Measurements from ENCODE around the gene MSI2.

Gene MSI2

DNA sequence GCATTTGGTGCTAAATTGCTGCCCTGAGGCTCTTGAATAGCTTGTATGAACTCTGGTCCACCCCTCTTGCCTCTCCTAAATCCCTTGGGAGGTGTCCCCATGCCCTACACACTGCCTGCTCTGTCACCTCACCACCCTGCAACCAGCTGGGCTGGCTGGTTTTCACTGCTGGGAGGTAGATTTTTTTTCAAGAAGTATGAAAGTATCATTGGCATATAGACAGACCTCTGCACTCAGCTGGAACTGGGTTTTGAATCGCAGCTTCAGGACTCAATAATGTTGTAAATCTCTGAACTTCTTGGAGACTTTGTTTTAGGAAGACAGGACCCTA is 184.9 kb downstream of the MSI2 start:
- Histone ChIP-seq H4K5ac (ENCODE audit: low read length) (no peak overlapping the region), H2BK5ac (ENCODE audit: low read length) (no peak overlapping the region), H3K56ac (ENCODE audit: low read length) (peak overlapping the region; percentile 27), H3K4ac (ENCODE audit: low read depth, low read length) (no peak overlapping the region), H3K4me1 (ENCODE audit: control insufficient read depth, low read depth, low read length) (peaks cover 14% of the 10 kb centered on the region), H3K23ac (ENCODE audit: low read length) (no peak overlapping the region), H3K79me1 (ENCODE audit: low read length) (peaks cover 3% of the 10 kb centered on the region), H3K9ac (ENCODE audit: low read length) (no peak overlapping the region), H3K27ac (ENCODE audit: low read depth, low read length) (peak overlapping the region; percentile 20), H3K4me2 (ENCODE audit: low read length) (no peak overlapping the region), H3K18ac (ENCODE audit: low read length) (no peak overlapping the region), H4K8ac (ENCODE audit: low read depth, low read length) (no peak overlapping the region), H2AK5ac (ENCODE audit: low read length) (no peak overlapping the region), H3K79me2 (ENCODE audit: control insufficient read depth, insufficient read depth, low read length) (no peaks in the 10 kb centered on the region), H2BK120ac (ENCODE audit: low read depth, low read length) (no peak overlapping the region), H3K4me3 (ENCODE audit: low read length) (no peak overlapping the region), H3K27me3 (ENCODE audit: insufficient read depth, low read length, poor library complexity) (no peaks in the 10 kb centered on the region), H3K36me3 (ENCODE audit: control insufficient read depth, insufficient read depth, low read length) (no peaks in the 10 kb centered on the region), H2BK15ac (replicated peaks; ENCODE audit: low read depth) (no peak overlapping the region)
- WGBS (ENCODE audit: extremely low coverage, insufficient coverage, low lambda C conversion rate) = no CpG with 5 or more reads among the region's 1 CpG
- DNase-seq = no peak

GRCh38 chr17:57442401-57442823 is 186.1 kb downstream of the MSI2 start:
- Histone ChIP-seq H3K18ac (ENCODE audit: low read length) (peak overlapping the region; percentile 10), H3K56ac (ENCODE audit: low read length) (no peak overlapping the region), H4K5ac (ENCODE audit: low read length) (no peak overlapping the region), H3K27ac (ENCODE audit: low read depth, low read length) (no peak overlapping the region), H3K79me2 (ENCODE audit: control insufficient read depth, insufficient read depth, low read length) (no peaks in the 10 kb centered on the region), H3K4me2 (ENCODE audit: low read length) (no peak overlapping the region), H2AK5ac (ENCODE audit: low read length) (no peak overlapping the region), H3K27me3 (ENCODE audit: insufficient read depth, low read length, poor library complexity) (no peaks in the 10 kb centered on the region), H2BK15ac (replicated peaks; ENCODE audit: low read depth) (no peak overlapping the region), H3K4me1 (ENCODE audit: control insufficient read depth, low read depth, low read length) (peaks cover 14% of the 10 kb centered on the region), H3K36me3 (ENCODE audit: control insufficient read depth, insufficient read depth, low read length) (no peaks in the 10 kb centered on the region), H2BK5ac (ENCODE audit: low read length) (no peak overlapping the region), H3K4ac (ENCODE audit: low read depth, low read length) (no peak overlapping the region), H3K9ac (ENCODE audit: low read length) (no peak overlapping the region), H3K4me3 (ENCODE audit: low read length) (no peak overlapping the region), H4K8ac (ENCODE audit: low read depth, low read length) (no peak overlapping the region), H3K79me1 (ENCODE audit: low read length) (peaks cover 3% of the 10 kb centered on the region), H3K23ac (ENCODE audit: low read length) (no peak overlapping the region), H2BK120ac (ENCODE audit: low read depth, low read length) (no peak overlapping the region)
- DNase-seq = no peak
- no CpG with 5 or more reads among the region's 9 CpGs for WGBS (ENCODE audit: extremely low coverage, insufficient coverage, low lambda C conversion rate)

- Histone ChIP-seq H3K27ac (ENCODE audit: low read depth, low read length) (no peak overlapping the region), H2BK15ac (replicated peaks; ENCODE audit: low read depth) (no peak overlapping the region), H3K9ac (ENCODE audit: low read length) (no peak overlapping the region), H3K79me2 (ENCODE audit: control insufficient read depth, insufficient read depth, low read length) (no peaks in the 10 kb centered on the region), H3K23ac (ENCODE audit: low read length) (no peak overlapping the region), H4K5ac (ENCODE audit: low read length) (no peak overlapping the region), H3K27me3 (ENCODE audit: insufficient read depth, low read length, poor library complexity) (no peaks in the 10 kb centered on the region), H3K4ac (ENCODE audit: low read depth, low read length) (no peak overlapping the region), H3K4me2 (ENCODE audit: low read length) (no peak overlapping the region), H3K4me3 (ENCODE audit: low read length) (no peak overlapping the region), H4K8ac (ENCODE audit: low read depth, low read length) (no peak overlapping the region), H3K36me3 (ENCODE audit: control insufficient read depth, insufficient read depth, low read length) (no peaks in the 10 kb centered on the region), H3K18ac (ENCODE audit: low read length) (peak overlapping the region; percentile 16), H3K79me1 (ENCODE audit: low read length) (peaks cover 3% of the 10 kb centered on the region), H3K56ac (ENCODE audit: low read length) (peak overlapping the region; percentile 31), H3K4me1 (ENCODE audit: control insufficient read depth, low read depth, low read length) (peaks cover 14% of the 10 kb centered on the region), H2BK5ac (ENCODE audit: low read length) (no peak overlapping the region), H2AK5ac (ENCODE audit: low read length) (no peak overlapping the region), H2BK120ac (ENCODE audit: low read depth, low read length) (no peak overlapping the region)
- no peak for DNase-seq
- no CpG with 5 or more reads among the region's 16 CpGs for WGBS (ENCODE audit: extremely low coverage, insufficient coverage, low lambda C conversion rate)
These were observed 186.7 kb downstream of the MSI2 start for GRCh38 chr17:57442914-57443571.

- H3K18ac ChIP-seq (ENCODE audit: low read length) = no peak overlapping the region
- H3K36me3 ChIP-seq (ENCODE audit: control insufficient read depth, insufficient read depth, low read length) = no peaks in the 10 kb centered on the region
- no CpG with 5 or more reads among the region's 5 CpGs for WGBS (ENCODE audit: extremely low coverage, insufficient coverage, low lambda C conversion rate)
- no peak overlapping the region for H2BK120ac ChIP-seq (ENCODE audit: low read depth, low read length)
- no peak overlapping the region for H4K5ac ChIP-seq (ENCODE audit: low read length)
- DNase-seq = no peak
- H4K8ac ChIP-seq (ENCODE audit: low read depth, low read length) = no peak overlapping the region
- H3K4me3 ChIP-seq (ENCODE audit: low read length) = no peak overlapping the region
- no peak overlapping the region for H2BK15ac ChIP-seq (replicated peaks; ENCODE audit: low read depth)
- H3K4me1 ChIP-seq (ENCODE audit: control insufficient read depth, low read depth, low read length) = peaks cover 14% of the 10 kb centered on the region
- H3K79me2 ChIP-seq (ENCODE audit: control insufficient read depth, insufficient read depth, low read length) = no peaks in the 10 kb centered on the region
- H3K9ac ChIP-seq (ENCODE audit: low read length) = no peak overlapping the region
- H2AK5ac ChIP-seq (ENCODE audit: low read length) = no peak overlapping the region
- no peaks in the 10 kb centered on the region for H3K27me3 ChIP-seq (ENCODE audit: insufficient read depth, low read length, poor library complexity)
- no peak overlapping the region for H2BK5ac ChIP-seq (ENCODE audit: low read length)
- H3K4me2 ChIP-seq (ENCODE audit: low read length) = no peak overlapping the region
- no peak overlapping the region for H3K23ac ChIP-seq (ENCODE audit: low read length)
- H3K79me1 ChIP-seq (ENCODE audit: low read length) = peaks cover 3% of the 10 kb centered on the region
- peak overlapping the region; percentile 43 for H3K56ac ChIP-seq (ENCODE audit: low read length)
- no peak overlapping the region for H3K27ac ChIP-seq (ENCODE audit: low read depth, low read length)
- H3K4ac ChIP-seq (ENCODE audit: low read depth, low read length) = no peak overlapping the region
These were observed 187.5 kb downstream of the MSI2 start for GRCh38 chr17:57443781-57444180.

DNA sequence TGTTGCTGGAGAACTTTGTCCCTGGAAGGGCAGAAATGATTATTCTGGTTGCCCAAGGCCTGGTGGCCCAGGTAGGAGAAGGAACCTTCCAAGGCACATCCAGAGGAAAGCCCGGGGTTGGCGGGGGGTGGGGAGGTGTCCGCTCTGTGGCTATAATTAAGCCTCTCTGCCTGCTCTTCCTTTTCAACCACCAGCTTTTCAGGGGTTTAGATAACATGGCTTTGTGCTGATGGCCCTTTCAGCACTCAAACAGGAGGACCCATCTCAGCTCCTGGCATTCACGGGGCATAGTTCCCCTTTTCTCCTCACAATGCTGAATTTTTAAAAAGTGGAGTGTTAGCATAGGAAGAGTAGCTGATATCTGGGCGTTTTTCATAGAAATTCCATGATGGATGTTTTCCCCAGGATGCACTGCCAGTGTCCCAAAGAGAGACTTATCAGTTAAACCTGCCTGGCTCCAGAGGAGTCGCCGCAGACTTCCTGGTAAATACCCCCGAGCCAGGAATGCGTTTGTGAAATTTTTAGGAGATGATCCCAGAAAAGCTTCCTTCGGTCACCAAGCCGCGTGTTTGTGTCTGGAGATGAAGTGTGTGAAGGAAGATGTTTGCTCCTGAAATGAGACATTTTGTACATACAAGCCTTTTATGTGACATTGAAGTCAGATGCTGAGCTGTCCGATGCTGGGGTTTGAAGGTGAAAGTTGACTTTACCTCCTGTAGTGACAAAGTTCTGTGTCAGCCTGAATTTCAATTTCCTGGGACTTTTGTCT is 188.5 kb downstream of the MSI2 start:
- H3K79me2 ChIP-seq (ENCODE audit: control insufficient read depth, insufficient read depth, low read length) = no peaks in the 10 kb centered on the region
- H4K8ac ChIP-seq (ENCODE audit: low read depth, low read length) = no peak overlapping the region
- no peak overlapping the region for H3K4me3 ChIP-seq (ENCODE audit: low read length)
- H3K56ac ChIP-seq (ENCODE audit: low read length) = no peak overlapping the region
- H3K9ac ChIP-seq (ENCODE audit: low read length) = no peak overlapping the region
- WGBS (ENCODE audit: extremely low coverage, insufficient coverage, low lambda C conversion rate) = no CpG with 5 or more reads among the region's 13 CpGs
- H3K4me2 ChIP-seq (ENCODE audit: low read length) = no peak overlapping the region
- H3K27me3 ChIP-seq (ENCODE audit: insufficient read depth, low read length, poor library complexity) = no peaks in the 10 kb centered on the region
- H3K18ac ChIP-seq (ENCODE audit: low read length) = peak overlapping the region; percentile 28
- H3K27ac ChIP-seq (ENCODE audit: low read depth, low read length) = peak overlapping the region; percentile 55
- DNase-seq = peak; percentile 82
- H3K4me1 ChIP-seq (ENCODE audit: control insufficient read depth, low read depth, low read length) = peaks cover 14% of the 10 kb centered on the region
- no peak overlapping the region for H2AK5ac ChIP-seq (ENCODE audit: low read length)
- H3K23ac ChIP-seq (ENCODE audit: low read length) = peak overlapping the region; percentile 25
- no peak overlapping the region for H2BK5ac ChIP-seq (ENCODE audit: low read length)
- no peaks in the 10 kb centered on the region for H3K36me3 ChIP-seq (ENCODE audit: control insufficient read depth, insufficient read depth, low read length)
- no peak overlapping the region for H3K4ac ChIP-seq (ENCODE audit: low read depth, low read length)
- peaks cover 4% of the 10 kb centered on the region for H3K79me1 ChIP-seq (ENCODE audit: low read length)
- no peak overlapping the region for H4K5ac ChIP-seq (ENCODE audit: low read length)
- H2BK15ac ChIP-seq (replicated peaks; ENCODE audit: low read depth) = no peak overlapping the region
- no peak overlapping the region for H2BK120ac ChIP-seq (ENCODE audit: low read depth, low read length)
